Ishikawa (cell line): ENCODE data around the gene ATP2B2.

Source experiments
- CEBPB ChIP-seq: IDR thresholded peaks from 2 replicates; pipeline ENCODE4 v1.6.1; 2012
- CREB1 ChIP-seq: IDR thresholded peaks from 2 replicates; pipeline ENCODE4 v1.6.1; 2012; ENCODE audit warnings: low read depth
- EGR1 ChIP-seq: IDR thresholded peaks from 2 replicates; pipeline ENCODE4 v1.6.1; 2012
- EP300 ChIP-seq: IDR thresholded peaks from 2 replicates; pipeline ENCODE4 v1.6.1; 2012; ENCODE audit warnings: borderline replicate concordance
- FOXM1 ChIP-seq: IDR thresholded peaks from 2 replicates; pipeline ENCODE4 v1.6.1; 2012; ENCODE audit warnings: low read depth, borderline replicate concordance
- MAX ChIP-seq: IDR thresholded peaks from 2 replicates; pipeline ENCODE4 v1.6.1; 2012
- NFIC ChIP-seq: IDR thresholded peaks from 2 replicates; pipeline ENCODE4 v1.6.1; 2012
- RAD21 ChIP-seq: IDR thresholded peaks from 2 replicates; pipeline ENCODE4 v1.6.1; 2012; ENCODE audit warnings: low read depth
- REST ChIP-seq: IDR thresholded peaks from 2 replicates; pipeline ENCODE4 v1.6.1; 2012; ENCODE audit warnings: low read depth, mild to moderate bottlenecking
- TAF1 ChIP-seq: IDR thresholded peaks from 2 replicates; pipeline ENCODE4 v1.6.1; 2012; ENCODE audit warnings: low read depth, mild to moderate bottlenecking
- TCF12 ChIP-seq: IDR thresholded peaks from 2 replicates; pipeline ENCODE4 v1.6.1; 2012; ENCODE audit warnings: low read depth
- TEAD4 ChIP-seq: IDR thresholded peaks from 2 replicates; pipeline ENCODE4 v1.6.1; 2012
- USF1 ChIP-seq: IDR thresholded peaks from 2 replicates; pipeline ENCODE4 v1.6.1; 2012
- YY1 ChIP-seq: IDR thresholded peaks from 2 replicates; pipeline ENCODE4 v1.6.1; 2012; ENCODE audit warnings: low read depth
- ZBTB7A ChIP-seq: IDR thresholded peaks from 2 replicates; pipeline ENCODE4 v1.6.1; 2012; ENCODE audit warnings: low read depth

Gene ATP2B2

GRCh38 chr3:10506696-10507095 is 1.3 kb upstream of the ATP2B2 start:
- no peak for TF ChIP-seq CREB1
- no peak for TF ChIP-seq NFIC

GRCh38 chr3:10505791-10506585 is 602 bp upstream of the ATP2B2 start:
- TF ChIP-seq RAD21 (no peak), CREB1 (no peak), FOXM1 (no peak), EGR1 (no peak), TAF1 (no peak), REST (no peak), TEAD4 (no peak), MAX (no peak), YY1 (no peak), TCF12 (no peak), USF1 (no peak), ZBTB7A (no peak), EP300 (no peak), CEBPB (no peak), NFIC (no peak)

- TF ChIP-seq TEAD4, result no peak
- no peak for TF ChIP-seq MAX
- TF ChIP-seq EGR1, result no peak
- TF ChIP-seq TCF12, result no peak
- no peak for TF ChIP-seq REST
- TF ChIP-seq RAD21, result no peak
- no peak for TF ChIP-seq YY1
- TF ChIP-seq FOXM1, result no peak
Measured at GRCh38 chr3:10504171-10505049, 976 bp downstream of the ATP2B2 start.

- TF ChIP-seq RAD21 (no peak), YY1 (no peak), USF1 (no peak), MAX (no peak), EGR1 (no peak), TAF1 (no peak), CREB1 (no peak), ZBTB7A (no peak), TCF12 (no peak), CEBPB (no peak), EP300 (no peak), FOXM1 (no peak), TEAD4 (no peak), NFIC (no peak)
Measured at GRCh38 chr3:10503217-10503796, 2.1 kb downstream of the ATP2B2 start.

GRCh38 chr3:10502185-10502880 is 3.1 kb downstream of the ATP2B2 start:
- TF ChIP-seq MAX (no peak), USF1 (no peak), FOXM1 (no peak), RAD21 (no peak), CEBPB (no peak), YY1 (no peak), EP300 (no peak), TAF1 (no peak), REST (no peak), TEAD4 (no peak), EGR1 (no peak), CREB1 (no peak), TCF12 (no peak), NFIC (no peak)
